Measurements from ENCODE around the gene GGTLC1.
"Not testable (repeated sequence)": the region's sequence is repeated elsewhere in the genome, so short reads cannot be mapped to it uniquely, and the experiment has no call there.

The GGTLC1 gene

GRCh38 chr20:24007758-24008157 is 19.2 kb upstream of the GGTLC1 start:
- no peaks in the 10 kb centered on the region for H3K36me3 ChIP-seq (ENCODE audit: insufficient read depth, low read depth, low read length)
- no peak overlapping the region for H3K27ac ChIP-seq (ENCODE audit: low read length)
- no peaks in the 10 kb centered on the region for H3K9me3 ChIP-seq (ENCODE audit: insufficient read depth, low read depth, low read length)
- peaks cover 8% of the 10 kb centered on the region; the same call in 1 of the 2 replicates for H3K4me1 ChIP-seq (ENCODE audit: insufficient read depth, low read length)
- no peaks in the 10 kb centered on the region for H3K27me3 ChIP-seq (ENCODE audit: insufficient read depth, low read length)
- H3K4me3 ChIP-seq (ENCODE audit: low read length), result no peak overlapping the region
- H3K9ac ChIP-seq (ENCODE audit: low read depth, low read length), result no peak overlapping the region

- Histone ChIP-seq H3K9ac (ENCODE audit: low read depth, low read length) (no peak overlapping the region), H3K9me3 (ENCODE audit: insufficient read depth, low read depth, low read length) (no peaks in the 10 kb centered on the region), H3K36me3 (ENCODE audit: insufficient read depth, low read depth, low read length) (no peaks in the 10 kb centered on the region), H3K27me3 (ENCODE audit: insufficient read depth, low read length) (no peaks in the 10 kb centered on the region), H3K4me3 (ENCODE audit: low read length) (no peak overlapping the region), H3K27ac (ENCODE audit: low read length) (no peak overlapping the region), H3K4me1 (ENCODE audit: insufficient read depth, low read length) (peaks cover 8% of the 10 kb centered on the region; the same call in 1 of the 2 replicates)
These were observed 18.6 kb upstream of the GGTLC1 start for GRCh38 chr20:24007073-24007595.

- H3K27ac ChIP-seq (ENCODE audit: low read length), result no peak overlapping the region
- H3K36me3 ChIP-seq (ENCODE audit: insufficient read depth, low read depth, low read length), result no peaks in the 10 kb centered on the region
- H3K4me3 ChIP-seq (ENCODE audit: low read length), result no peak overlapping the region
- peaks cover 8% of the 10 kb centered on the region; the same call in 1 of the 2 replicates for H3K4me1 ChIP-seq (ENCODE audit: insufficient read depth, low read length)
- H3K9ac ChIP-seq (ENCODE audit: low read depth, low read length), result no peak overlapping the region
- H3K27me3 ChIP-seq (ENCODE audit: insufficient read depth, low read length), result no peaks in the 10 kb centered on the region
- H3K9me3 ChIP-seq (ENCODE audit: insufficient read depth, low read depth, low read length), result no peaks in the 10 kb centered on the region
These were observed 18.0 kb upstream of the GGTLC1 start for GRCh38 chr20:24006626-24007025.

GRCh38 chr20:24004471-24004870 is 15.9 kb upstream of the GGTLC1 start:
- Histone ChIP-seq H3K27ac (ENCODE audit: low read length) (no peak overlapping the region), H3K9ac (ENCODE audit: low read depth, low read length) (no peak overlapping the region), H3K36me3 (ENCODE audit: insufficient read depth, low read depth, low read length) (no peaks in the 10 kb centered on the region), H3K27me3 (ENCODE audit: insufficient read depth, low read length) (no peaks in the 10 kb centered on the region), H3K9me3 (ENCODE audit: insufficient read depth, low read depth, low read length) (no peaks in the 10 kb centered on the region), H3K4me3 (ENCODE audit: low read length) (no peak overlapping the region), H3K4me1 (ENCODE audit: insufficient read depth, low read length) (peaks cover 8% of the 10 kb centered on the region; the same call in 1 of the 2 replicates)

GRCh38 chr20:24002896-24003295 is 14.3 kb upstream of the GGTLC1 start:
- H3K9ac ChIP-seq (ENCODE audit: low read depth, low read length), result no peak overlapping the region
- no peak overlapping the region for H3K27ac ChIP-seq (ENCODE audit: low read length)
- no peaks in the 10 kb centered on the region for H3K27me3 ChIP-seq (ENCODE audit: insufficient read depth, low read length)
- no peak overlapping the region for H3K4me3 ChIP-seq (ENCODE audit: low read length)
- H3K9me3 ChIP-seq (ENCODE audit: insufficient read depth, low read depth, low read length), result no peaks in the 10 kb centered on the region
- H3K36me3 ChIP-seq (ENCODE audit: insufficient read depth, low read depth, low read length), result no peaks in the 10 kb centered on the region
- peaks cover 8% of the 10 kb centered on the region; the same call in 1 of the 2 replicates for H3K4me1 ChIP-seq (ENCODE audit: insufficient read depth, low read length)

GRCh38 chr20:24001712-24002405 is 13.3 kb upstream of the GGTLC1 start:
- H3K27me3 ChIP-seq (ENCODE audit: insufficient read depth, low read length), result no peaks in the 10 kb centered on the region
- H3K36me3 ChIP-seq (ENCODE audit: insufficient read depth, low read depth, low read length), result no peaks in the 10 kb centered on the region
- no peak overlapping the region for H3K9ac ChIP-seq (ENCODE audit: low read depth, low read length)
- H3K27ac ChIP-seq (ENCODE audit: low read length), result no peak overlapping the region
- peaks cover 8% of the 10 kb centered on the region; the same call in 1 of the 2 replicates for H3K4me1 ChIP-seq (ENCODE audit: insufficient read depth, low read length)
- H3K9me3 ChIP-seq (ENCODE audit: insufficient read depth, low read depth, low read length), result no peaks in the 10 kb centered on the region
- H3K4me3 ChIP-seq (ENCODE audit: low read length), result no peak overlapping the region

- Histone ChIP-seq H3K9ac (ENCODE audit: low read depth, low read length) (no peak overlapping the region), H3K4me1 (ENCODE audit: insufficient read depth, low read length) (no peaks in the 10 kb centered on the region), H3K27ac (ENCODE audit: low read length) (no peak overlapping the region), H3K36me3 (ENCODE audit: insufficient read depth, low read depth, low read length) (no peaks in the 10 kb centered on the region), H3K9me3 (ENCODE audit: insufficient read depth, low read depth, low read length) (no peaks in the 10 kb centered on the region), H3K27me3 (ENCODE audit: insufficient read depth, low read length) (no peaks in the 10 kb centered on the region), H3K4me3 (ENCODE audit: low read length) (no peak overlapping the region)
These were observed 10.3 kb upstream of the GGTLC1 start for GRCh38 chr20:23998844-23999243.

GRCh38 chr20:23998392-23998791 is 9.8 kb upstream of the GGTLC1 start:
- H3K4me3 ChIP-seq (ENCODE audit: low read length), result no peak overlapping the region
- H3K36me3 ChIP-seq (ENCODE audit: insufficient read depth, low read depth, low read length), result no peaks in the 10 kb centered on the region
- H3K4me1 ChIP-seq (ENCODE audit: insufficient read depth, low read length), result no peaks in the 10 kb centered on the region
- H3K27ac ChIP-seq (ENCODE audit: low read length), result no peak overlapping the region
- H3K27me3 ChIP-seq (ENCODE audit: insufficient read depth, low read length), result no peaks in the 10 kb centered on the region
- no peaks in the 10 kb centered on the region for H3K9me3 ChIP-seq (ENCODE audit: insufficient read depth, low read depth, low read length)
- no peak overlapping the region for H3K9ac ChIP-seq (ENCODE audit: low read depth, low read length)

GRCh38 chr20:23995905-23996666 is 7.5 kb upstream of the GGTLC1 start:
- Histone ChIP-seq H3K4me1 (ENCODE audit: insufficient read depth, low read length) (no peaks in the 10 kb centered on the region), H3K9me3 (ENCODE audit: insufficient read depth, low read depth, low read length) (no peaks in the 10 kb centered on the region), H3K36me3 (ENCODE audit: insufficient read depth, low read depth, low read length) (no peaks in the 10 kb centered on the region), H3K27me3 (ENCODE audit: insufficient read depth, low read length) (no peaks in the 10 kb centered on the region), H3K27ac (ENCODE audit: low read length) (no peak overlapping the region), H3K4me3 (ENCODE audit: low read length) (no peak overlapping the region), H3K9ac (ENCODE audit: low read depth, low read length) (no peak overlapping the region)

GRCh38 chr20:23995291-23995690 is 6.7 kb upstream of the GGTLC1 start:
- not testable (repeated sequence) for H3K27ac ChIP-seq (ENCODE audit: low read length); H3K9me3 ChIP-seq (ENCODE audit: insufficient read depth, low read depth, low read length); H3K4me3 ChIP-seq (ENCODE audit: low read length); H3K27me3 ChIP-seq (ENCODE audit: insufficient read depth, low read length); H3K36me3 ChIP-seq (ENCODE audit: insufficient read depth, low read depth, low read length); H3K9ac ChIP-seq (ENCODE audit: low read depth, low read length); H3K4me1 ChIP-seq (ENCODE audit: insufficient read depth, low read length)

- not testable (repeated sequence) for H3K27ac ChIP-seq (ENCODE audit: low read length); H3K4me3 ChIP-seq (ENCODE audit: low read length); H3K9ac ChIP-seq (ENCODE audit: low read depth, low read length); H3K4me1 ChIP-seq (ENCODE audit: insufficient read depth, low read length); H3K27me3 ChIP-seq (ENCODE audit: insufficient read depth, low read length); H3K36me3 ChIP-seq (ENCODE audit: insufficient read depth, low read depth, low read length); H3K9me3 ChIP-seq (ENCODE audit: insufficient read depth, low read depth, low read length)
These were observed 5.5 kb upstream of the GGTLC1 start for GRCh38 chr20:23994001-23994633.
